Measurements from ENCODE around the gene RTTN.

DNA sequence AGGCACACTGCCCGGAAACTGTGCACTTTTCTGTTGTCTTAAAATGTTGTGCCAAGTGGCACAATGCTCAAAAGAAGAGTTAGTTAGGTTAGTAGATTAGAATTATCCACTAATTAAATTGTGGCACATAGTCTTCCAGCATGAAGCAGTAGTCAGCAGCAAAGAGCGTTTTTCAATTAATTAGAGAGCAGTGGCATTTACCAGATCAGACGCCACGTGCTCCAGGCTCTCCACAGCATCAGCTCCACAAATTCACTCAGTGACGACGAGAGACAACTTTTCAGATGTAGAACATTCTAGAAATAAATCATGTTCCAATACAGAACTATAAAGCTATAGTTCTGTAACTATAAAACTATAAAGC, 16.4 kb upstream of the RTTN start:
- TF ChIP-seq, protein P1, sequence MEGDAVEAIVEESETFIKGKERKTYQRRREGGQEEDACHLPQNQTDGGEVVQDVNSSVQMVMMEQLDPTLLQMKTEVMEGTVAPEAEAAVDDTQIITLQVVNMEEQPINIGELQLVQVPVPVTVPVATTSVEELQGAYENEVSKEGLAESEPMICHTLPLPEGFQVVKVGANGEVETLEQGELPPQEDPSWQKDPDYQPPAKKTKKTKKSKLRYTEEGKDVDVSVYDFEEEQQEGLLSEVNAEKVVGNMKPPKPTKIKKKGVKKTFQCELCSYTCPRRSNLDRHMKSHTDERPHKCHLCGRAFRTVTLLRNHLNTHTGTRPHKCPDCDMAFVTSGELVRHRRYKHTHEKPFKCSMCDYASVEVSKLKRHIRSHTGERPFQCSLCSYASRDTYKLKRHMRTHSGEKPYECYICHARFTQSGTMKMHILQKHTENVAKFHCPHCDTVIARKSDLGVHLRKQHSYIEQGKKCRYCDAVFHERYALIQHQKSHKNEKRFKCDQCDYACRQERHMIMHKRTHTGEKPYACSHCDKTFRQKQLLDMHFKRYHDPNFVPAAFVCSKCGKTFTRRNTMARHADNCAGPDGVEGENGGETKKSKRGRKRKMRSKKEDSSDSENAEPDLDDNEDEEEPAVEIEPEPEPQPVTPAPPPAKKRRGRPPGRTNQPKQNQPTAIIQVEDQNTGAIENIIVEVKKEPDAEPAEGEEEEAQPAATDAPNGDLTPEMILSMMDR (IDR thresholded peaks at IDR 0.05; ENCODE audit: extremely low read depth in 1 of 2, insufficient read depth in 1 of 2, low read depth in 1 of 2, low read length in 2 of 2) = no peak
- TF ChIP-seq EZH2 (IDR thresholded peaks at IDR 0.05; ENCODE audit: borderline replicate concordance, low read depth, low read length, severe bottlenecking) (no peak), POLR2AphosphoS5 (IDR thresholded peaks at IDR 0.05; ENCODE audit: insufficient read depth, low read depth, low read length) (no peak), JUN (IDR thresholded peaks at IDR 0.05; ENCODE audit: borderline replicate concordance, insufficient read depth, insufficient read length, low read depth) (no peak), POLR2A (IDR thresholded peaks at IDR 0.05; ENCODE audit: low read depth, low read length) (no peak), MYC (IDR thresholded peaks at IDR 0.05; ENCODE audit: low read depth, low read length) (no peak), GATA2 (IDR thresholded peaks at IDR 0.05; ENCODE audit: insufficient read depth, insufficient read length, low read depth, low read length) (no peak)
- TF ChIP-seq, protein P2, sequence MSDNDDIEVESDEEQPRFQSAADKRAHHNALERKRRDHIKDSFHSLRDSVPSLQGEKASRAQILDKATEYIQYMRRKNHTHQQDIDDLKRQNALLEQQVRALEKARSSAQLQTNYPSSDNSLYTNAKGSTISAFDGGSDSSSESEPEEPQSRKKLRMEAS (IDR thresholded peaks at IDR 0.05; ENCODE audit: insufficient read depth, insufficient read length) = no peak
